ENCODE data around the gene MOGAT3. TPM values are rescaled to one million over a fixed set of nuclear protein-coding genes. Genes with fewer than 3 reads are reported as not detected.
"Not testable (repeated sequence)": the region's sequence is repeated elsewhere in the genome, so short reads cannot be mapped to it uniquely, and the experiment has no call there.

Gene MOGAT3
- total RNA-seq, 8 experiments from 2014 or later: 0.15 to 0.62 TPM; not detected in 6

- ATAC-seq (replicated peaks in 6 of 8): no peak
- in situ Hi-C loops (cut with MboI; ENCODE audit: low pct_unique_long_range_greater_than_20kb in 2 of 9, low sequenced_read_pairs in 9 of 9, unreplicated experiment in 9 of 9): no loop called here
- 58 to 100% (median 97%) methylated on average over 1 to 7 of the region's 14 CpGs; no CpG with 5 or more reads in 6 of the 10 experiments for WGBS, 10 experiments
Observed at GRCh38 chr7:101208794-101209193, 8.0 kb upstream of the MOGAT3 start.

DNA sequence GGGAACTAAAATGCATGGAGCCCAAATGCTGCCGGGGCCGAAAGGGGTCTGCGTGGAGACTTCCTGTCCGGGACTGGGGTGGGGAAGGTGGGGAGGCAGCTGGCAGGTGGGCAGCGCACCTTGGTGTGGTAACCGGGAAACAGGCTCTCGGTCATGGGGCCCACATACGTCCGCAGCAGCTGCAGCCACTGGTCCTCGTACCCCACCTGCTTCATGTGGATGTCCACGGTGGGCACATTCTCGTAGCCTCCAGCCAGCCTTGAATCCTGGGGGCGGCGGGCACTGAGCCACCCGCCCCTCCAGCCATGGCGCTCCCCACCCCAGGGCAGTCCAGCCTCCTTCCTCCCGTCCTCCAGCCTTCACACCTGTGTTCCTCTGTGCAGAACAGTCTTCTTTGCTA lies 6.6 kb upstream of the MOGAT3 start:
- WGBS, 10 experiments: 80% methylated on average over 1 of the region's 17 CpGs; no CpG with 5 or more reads in 9 of the 10 experiments
- H3K27ac ChIP-seq: no peak overlapping the region
- no peak for ATAC-seq (replicated peaks in 6 of 8)
- no peak overlapping the region for H3K4me3 ChIP-seq
- no peaks in the 10 kb centered on the region for H3K4me1 ChIP-seq (replicated peaks in 1 of 2)
- in situ Hi-C loops (cut with MboI; ENCODE audit: low pct_unique_long_range_greater_than_20kb in 2 of 9, low sequenced_read_pairs in 9 of 9, unreplicated experiment in 9 of 9): no loop called here

More at GRCh38 chr7:101208794-101209193, 8.0 kb upstream of the MOGAT3 start:
- Histone ChIP-seq H3K4me3 (no peak overlapping the region), H3K27ac (no peak overlapping the region), H3K4me1 (replicated peaks in 1 of 2) (no peaks in the 10 kb centered on the region)

- in situ Hi-C loops (cut with MboI; ENCODE audit: low pct_unique_long_range_greater_than_20kb in 2 of 9, low sequenced_read_pairs in 9 of 9, unreplicated experiment in 9 of 9): no loop called here
- Histone ChIP-seq H3K4me1 (replicated peaks in 1 of 2) (peaks cover 0 to 5% of the 10 kb centered on the region in 2 donors), H3K27ac (no peak overlapping the region), H3K4me3 (no peak overlapping the region)
- ATAC-seq (replicated peaks in 6 of 8): peak in 1 of 8 experiments; percentile 15
- 100% methylated on average over 2 of the region's 19 CpGs; no CpG with 5 or more reads in 8 of the 10 experiments for WGBS, 10 experiments
Observed at GRCh38 chr7:101206665-101207042, 5.8 kb upstream of the MOGAT3 start.

- H3K27ac ChIP-seq: no peak overlapping the region
- 50 to 100% (median 80%) methylated on average over 1 to 10 of the region's 32 CpGs; no CpG with 5 or more reads in 3 of the 10 experiments for WGBS, 10 experiments
- peaks cover 0 to 8% of the 10 kb centered on the region in 2 donors for H3K4me1 ChIP-seq (replicated peaks in 1 of 2)
- no peak overlapping the region for H3K4me3 ChIP-seq
- in situ Hi-C loops (cut with MboI; ENCODE audit: low pct_unique_long_range_greater_than_20kb in 2 of 9, low sequenced_read_pairs in 9 of 9, unreplicated experiment in 9 of 9): no loop called here
- no peak for ATAC-seq (replicated peaks in 6 of 8)
Observed at GRCh38 chr7:101205901-101206664, 5.2 kb upstream of the MOGAT3 start.

- H3K4me3 ChIP-seq; H3K27ac ChIP-seq; in situ Hi-C loops (cut with MboI; ENCODE audit: low pct_unique_long_range_greater_than_20kb in 2 of 9, low sequenced_read_pairs in 9 of 9, unreplicated experiment in 9 of 9); ATAC-seq (replicated peaks in 6 of 8): not testable (repeated sequence)
- peaks cover 0 to 15% of the 10 kb centered on the region in 2 donors for H3K4me1 ChIP-seq (replicated peaks in 1 of 2)
- 21 to 100% (median 64%) methylated on average over 1 to 9 of the region's 22 CpGs for WGBS, 10 experiments
Observed at GRCh38 chr7:101203740-101204738, 3.2 kb upstream of the MOGAT3 start.

- 20 to 100% (median 60%) methylated on average over 1 to 3 of the region's 5 CpGs; no CpG with 5 or more reads in 5 of the 10 experiments for WGBS, 10 experiments
- no peak overlapping the region for H3K4me3 ChIP-seq
Observed at GRCh38 chr7:101202603-101202918, 1.7 kb upstream of the MOGAT3 start.

DNA sequence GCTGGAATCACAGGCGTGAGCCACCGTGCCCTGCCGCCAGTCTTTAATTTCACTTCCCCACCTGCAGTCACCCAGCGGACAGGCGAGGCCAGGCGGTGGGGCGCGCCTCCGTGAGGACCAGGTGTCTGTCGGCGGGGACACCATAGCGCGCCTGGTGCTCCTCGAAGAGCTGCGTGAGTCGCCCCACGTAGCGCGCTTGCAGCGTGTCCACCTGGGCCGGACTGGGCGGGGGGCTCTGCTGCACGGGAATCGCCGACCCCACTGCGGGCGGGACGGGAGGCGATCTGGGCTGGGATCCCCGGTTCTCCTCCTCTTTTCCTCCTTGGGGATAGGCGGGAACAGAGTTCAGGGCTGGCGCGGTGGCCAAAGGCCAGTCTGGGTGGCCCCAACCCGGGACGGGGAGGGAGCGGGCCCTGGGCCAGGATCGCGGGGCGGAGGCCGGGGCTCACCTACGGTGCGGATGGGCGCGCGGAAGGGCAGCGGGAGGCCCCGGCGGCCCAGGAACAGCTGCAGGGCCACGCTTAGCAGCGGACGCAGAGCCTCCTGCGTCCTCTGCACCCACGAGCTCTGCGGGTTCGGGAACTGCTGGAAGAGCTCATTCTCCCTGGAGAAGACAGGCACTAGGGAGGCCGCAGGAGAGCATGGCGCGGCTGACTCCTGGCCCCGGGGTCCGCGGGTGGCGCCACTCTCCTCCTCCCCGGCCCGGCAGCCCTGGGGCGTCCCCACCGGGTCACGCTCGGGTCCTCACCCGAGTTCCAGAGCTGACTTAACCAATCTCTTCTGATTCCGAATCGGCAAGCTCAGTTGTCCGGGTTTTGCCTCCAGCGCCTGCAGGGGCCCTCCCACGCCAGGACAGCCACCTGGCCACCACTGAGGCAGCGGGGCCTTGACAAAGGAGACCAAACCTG lies 1.1 kb upstream of the MOGAT3 start:
- WGBS, 10 experiments: 0 to 90% (median 29%) methylated on average over 1 to 8 of the region's 75 CpGs; no CpG with 5 or more reads in 4 of the 10 experiments
- in situ Hi-C loops (cut with MboI; ENCODE audit: low pct_unique_long_range_greater_than_20kb in 2 of 9, low sequenced_read_pairs in 9 of 9, unreplicated experiment in 9 of 9): no loop called here
- peaks cover 0 to 15% of the 10 kb centered on the region in 2 donors for H3K4me1 ChIP-seq (replicated peaks in 1 of 2)
- peak in 6 of 8 experiments; percentile 14 to 65 (median 40) for ATAC-seq (replicated peaks in 6 of 8)
- H3K27ac ChIP-seq: no peak overlapping the region
- no peak overlapping the region for H3K4me3 ChIP-seq

More at GRCh38 chr7:101202603-101202918, 1.7 kb upstream of the MOGAT3 start:
- peaks cover 0 to 15% of the 10 kb centered on the region in 2 donors for H3K4me1 ChIP-seq (replicated peaks in 1 of 2)
- in situ Hi-C loops (cut with MboI; ENCODE audit: low pct_unique_long_range_greater_than_20kb in 2 of 9, low sequenced_read_pairs in 9 of 9, unreplicated experiment in 9 of 9): no loop called here
- no peak overlapping the region for H3K27ac ChIP-seq
- no peak for ATAC-seq (replicated peaks in 6 of 8)

DNA sequence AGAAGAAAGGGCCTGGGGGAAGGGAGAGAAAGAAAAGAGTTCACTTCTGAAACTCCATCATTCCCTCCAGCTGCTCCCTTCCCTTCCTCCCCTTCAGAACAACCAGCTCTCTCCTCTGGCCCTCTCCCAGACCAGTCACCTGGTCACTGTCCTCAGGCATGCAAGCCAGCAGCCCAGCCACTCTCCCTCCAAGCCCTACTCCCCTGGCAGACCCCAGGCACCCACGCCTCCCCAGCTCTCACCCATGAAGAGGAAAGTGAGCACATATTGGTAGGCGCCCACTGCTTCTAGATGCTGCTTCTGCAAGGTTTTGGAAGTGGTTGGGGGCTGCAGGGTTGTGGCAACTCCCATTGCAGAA lies 353 bp downstream of the MOGAT3 start:
- Histone ChIP-seq H3K27ac (no peak overlapping the region), H3K4me1 (replicated peaks in 1 of 2) (peaks cover 0 to 15% of the 10 kb centered on the region in 2 donors), H3K4me3 (no peak overlapping the region)
- in situ Hi-C loops (cut with MboI; ENCODE audit: low pct_unique_long_range_greater_than_20kb in 2 of 9, low sequenced_read_pairs in 9 of 9, unreplicated experiment in 9 of 9): no loop called here
- no peak for ATAC-seq (replicated peaks in 6 of 8)
- no CpG with 5 or more reads among the region's 2 CpGs for WGBS, 10 experiments

GRCh38 chr7:101199522-101199921 lies 1.3 kb downstream of the MOGAT3 start:
- in situ Hi-C loops (cut with MboI; ENCODE audit: low pct_unique_long_range_greater_than_20kb in 2 of 9, low sequenced_read_pairs in 9 of 9, unreplicated experiment in 9 of 9): loop anchor here in 1 of 9 experiments (25.0 kb wide), 1 partner anchor 312 kb away; the partner anchor contains the start of genes ACHE, SRRT and UFSP1
- not testable (repeated sequence) for H3K27ac ChIP-seq; H3K4me3 ChIP-seq; ATAC-seq (replicated peaks in 6 of 8)
- peaks cover 0 to 15% of the 10 kb centered on the region in 2 donors for H3K4me1 ChIP-seq (replicated peaks in 1 of 2)
- WGBS, 10 experiments: 67 to 100% (median 85%) methylated on average over 1 to 5 of the region's 10 CpGs; no CpG with 5 or more reads in 5 of the 10 experiments

GRCh38 chr7:101198476-101198875 lies 2.4 kb downstream of the MOGAT3 start:
- ATAC-seq (replicated peaks in 6 of 8): no peak
- Histone ChIP-seq H3K27ac (no peak overlapping the region), H3K4me3 (no peak overlapping the region), H3K4me1 (replicated peaks in 1 of 2) (peaks cover 0 to 15% of the 10 kb centered on the region in 2 donors)
- in situ Hi-C loops (cut with MboI; ENCODE audit: low pct_unique_long_range_greater_than_20kb in 2 of 9, low sequenced_read_pairs in 9 of 9, unreplicated experiment in 9 of 9): loop anchor here in 1 of 9 experiments (25.0 kb wide), 1 partner anchor 311 kb away; the partner anchor contains the start of genes ACHE, SRRT and UFSP1
- 87 to 95% methylated on average over 3 to 4 of the region's 14 CpGs; no CpG with 5 or more reads in 8 of the 10 experiments for WGBS, 10 experiments

GRCh38 chr7:101197991-101198390 lies 2.8 kb downstream of the MOGAT3 start:
- peaks cover 0 to 15% of the 10 kb centered on the region in 2 donors for H3K4me1 ChIP-seq (replicated peaks in 1 of 2)
- in situ Hi-C loops (cut with MboI; ENCODE audit: low pct_unique_long_range_greater_than_20kb in 2 of 9, low sequenced_read_pairs in 9 of 9, unreplicated experiment in 9 of 9): loop anchor here in 1 of 9 experiments (25.0 kb wide), 1 partner anchor 311 kb away; the partner anchor contains the start of genes ACHE, SRRT and UFSP1
- 83% methylated on average over 2 of the region's 21 CpGs; no CpG with 5 or more reads in 9 of the 10 experiments for WGBS, 10 experiments
- H3K27ac ChIP-seq: no peak overlapping the region
- no peak overlapping the region for H3K4me3 ChIP-seq
- no peak for ATAC-seq (replicated peaks in 6 of 8)

DNA sequence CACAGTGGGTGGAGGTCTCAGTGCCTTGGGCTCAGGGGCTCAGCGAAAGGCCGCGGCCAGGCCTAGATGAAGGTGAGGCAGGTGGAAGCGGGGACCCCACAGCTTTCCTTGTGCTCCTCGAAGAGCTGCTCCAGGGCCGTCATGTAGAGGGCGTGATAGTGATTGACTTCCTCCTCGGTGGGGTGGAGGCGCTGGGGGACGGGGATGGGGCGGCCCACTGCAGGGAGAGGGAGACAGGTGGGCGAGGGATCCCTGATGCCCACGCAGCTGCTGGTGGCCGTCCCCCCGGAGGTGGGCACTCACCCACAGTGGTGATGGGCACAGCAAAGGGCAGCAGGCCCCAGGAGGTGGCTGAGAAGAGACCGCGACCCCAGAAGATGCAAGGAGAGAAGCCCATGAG lies 5.0 kb downstream of the MOGAT3 start:
- in situ Hi-C loops (cut with MboI; ENCODE audit: low pct_unique_long_range_greater_than_20kb in 2 of 9, low sequenced_read_pairs in 9 of 9, unreplicated experiment in 9 of 9): loop anchor here in 1 of 9 experiments (25.0 kb wide), 1 partner anchor 309 kb away; the partner anchor contains the start of genes ACHE, SRRT and UFSP1
- H3K4me1 ChIP-seq (replicated peaks in 1 of 2): peaks cover 0 to 5% of the 10 kb centered on the region in 2 donors
- H3K27ac ChIP-seq: peak overlapping the region in 1 of 2 donors; percentile 31
- no peak overlapping the region for H3K4me3 ChIP-seq
- ATAC-seq (replicated peaks in 6 of 8): no peak
- WGBS, 10 experiments: 0 to 87% (median 80%) methylated on average over 1 to 3 of the region's 17 CpGs; no CpG with 5 or more reads in 7 of the 10 experiments

Measured in motor neuron (in vitro differentiated cells).